GM19023 (cell line): Measurements from ENCODE around the gene ZNF628.

Source experiments
- ATAC-seq: cut with Tn5 transposase; IDR thresholded peaks from one replicate; pipeline ENCODE4 v1.9.1; 2021; ENCODE audit warnings: mild to moderate bottlenecking, moderate library complexity; ENCODE audit not compliant: unreplicated experiment

The ZNF628 gene

GRCh38 chr19:55527197-55528029 is 51.0 kb downstream of the ZNF628 start:
- ATAC-seq, result no peak

- ATAC-seq, result no peak
Measured at GRCh38 chr19:55528030-55528803, 51.8 kb downstream of the ZNF628 start.

GRCh38 chr19:55529636-55530234 is 53.3 kb downstream of the ZNF628 start:
- no peak for ATAC-seq

GRCh38 chr19:55530996-55531395 is 54.6 kb downstream of the ZNF628 start:
- no peak for ATAC-seq
